C4-2B (cell line): Measurements from ENCODE around the gene CLCNKB.

ENCODE experiments used
- H3K27ac ChIP-seq: fragments of 450-650 bp; 2 replicates; pipeline ENCODE4 v1.5.1; 2017
- ZFX ChIP-seq: fragments of 450-650 bp; IDR thresholded peaks from 2 replicates; pipeline ENCODE4 v1.6.1; 2017
- TF ChIP-seq, protein P1 (sequence below): fragments of 450-650 bp; conservative IDR thresholded peaks from 2 replicates; pipeline ENCODE4 v1.5.1; 2017; ENCODE audit warnings: mild to moderate bottlenecking

CLCNKB gene

DNA sequence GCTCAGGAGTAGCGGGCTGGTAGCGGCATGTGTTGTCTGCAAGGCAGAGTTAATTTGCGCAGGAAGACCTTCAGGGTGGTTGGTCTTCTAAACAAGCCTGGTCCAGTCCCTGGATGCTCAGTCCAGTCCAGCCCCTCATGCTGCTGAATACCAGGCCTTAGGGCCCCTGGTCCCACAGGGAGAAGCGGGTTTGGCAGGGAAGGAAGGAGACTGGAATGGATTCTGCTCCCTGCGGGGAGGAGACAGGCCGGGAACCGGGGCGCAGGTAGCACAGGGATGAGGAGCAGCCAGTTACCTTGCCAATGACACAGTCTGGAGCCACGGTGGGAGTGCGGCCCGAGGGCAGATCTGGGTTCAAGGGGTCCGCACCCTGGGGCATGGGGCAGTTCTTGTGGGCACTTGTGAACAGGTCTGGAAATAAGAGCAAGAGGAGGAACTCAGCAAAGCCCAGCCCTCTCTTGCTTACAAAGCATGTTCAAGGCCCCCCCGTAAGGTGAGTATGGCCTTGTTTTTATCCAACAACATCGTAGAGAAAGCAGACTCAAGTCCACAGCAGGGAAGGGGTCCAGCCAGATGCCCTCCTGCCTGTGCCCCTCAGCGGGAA lies 19.7 kb downstream of the CLCNKB start:
- no peak overlapping the region for H3K27ac ChIP-seq
- TF ChIP-seq ZFX = no peak
- TF ChIP-seq, protein P1, sequence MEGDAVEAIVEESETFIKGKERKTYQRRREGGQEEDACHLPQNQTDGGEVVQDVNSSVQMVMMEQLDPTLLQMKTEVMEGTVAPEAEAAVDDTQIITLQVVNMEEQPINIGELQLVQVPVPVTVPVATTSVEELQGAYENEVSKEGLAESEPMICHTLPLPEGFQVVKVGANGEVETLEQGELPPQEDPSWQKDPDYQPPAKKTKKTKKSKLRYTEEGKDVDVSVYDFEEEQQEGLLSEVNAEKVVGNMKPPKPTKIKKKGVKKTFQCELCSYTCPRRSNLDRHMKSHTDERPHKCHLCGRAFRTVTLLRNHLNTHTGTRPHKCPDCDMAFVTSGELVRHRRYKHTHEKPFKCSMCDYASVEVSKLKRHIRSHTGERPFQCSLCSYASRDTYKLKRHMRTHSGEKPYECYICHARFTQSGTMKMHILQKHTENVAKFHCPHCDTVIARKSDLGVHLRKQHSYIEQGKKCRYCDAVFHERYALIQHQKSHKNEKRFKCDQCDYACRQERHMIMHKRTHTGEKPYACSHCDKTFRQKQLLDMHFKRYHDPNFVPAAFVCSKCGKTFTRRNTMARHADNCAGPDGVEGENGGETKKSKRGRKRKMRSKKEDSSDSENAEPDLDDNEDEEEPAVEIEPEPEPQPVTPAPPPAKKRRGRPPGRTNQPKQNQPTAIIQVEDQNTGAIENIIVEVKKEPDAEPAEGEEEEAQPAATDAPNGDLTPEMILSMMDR = no peak

DNA sequence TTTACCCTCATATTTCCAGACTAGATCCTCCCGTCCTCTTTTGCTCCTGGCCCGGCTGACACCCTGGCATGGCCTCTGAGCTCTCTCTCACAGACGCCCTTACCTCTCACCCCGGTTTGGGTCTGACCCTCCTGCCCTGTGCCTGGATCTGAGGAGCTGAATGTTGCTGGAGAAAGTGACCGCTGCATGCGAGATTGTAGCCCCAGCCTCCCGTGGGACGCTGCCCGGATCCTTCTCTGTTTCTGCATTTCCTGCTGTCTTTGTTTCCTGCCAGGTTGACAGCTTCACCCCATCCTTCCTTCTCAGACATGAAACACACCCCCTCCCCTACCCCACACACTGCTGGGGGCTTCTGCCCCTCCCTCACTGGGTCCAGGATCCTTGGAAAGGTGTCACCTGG lies 20.3 kb downstream of the CLCNKB start:
- peak overlapping the region; percentile 40; the same call in 1 of the 2 replicates for H3K27ac ChIP-seq
- TF ChIP-seq, protein P1 = no peak
- TF ChIP-seq ZFX = no peak

DNA sequence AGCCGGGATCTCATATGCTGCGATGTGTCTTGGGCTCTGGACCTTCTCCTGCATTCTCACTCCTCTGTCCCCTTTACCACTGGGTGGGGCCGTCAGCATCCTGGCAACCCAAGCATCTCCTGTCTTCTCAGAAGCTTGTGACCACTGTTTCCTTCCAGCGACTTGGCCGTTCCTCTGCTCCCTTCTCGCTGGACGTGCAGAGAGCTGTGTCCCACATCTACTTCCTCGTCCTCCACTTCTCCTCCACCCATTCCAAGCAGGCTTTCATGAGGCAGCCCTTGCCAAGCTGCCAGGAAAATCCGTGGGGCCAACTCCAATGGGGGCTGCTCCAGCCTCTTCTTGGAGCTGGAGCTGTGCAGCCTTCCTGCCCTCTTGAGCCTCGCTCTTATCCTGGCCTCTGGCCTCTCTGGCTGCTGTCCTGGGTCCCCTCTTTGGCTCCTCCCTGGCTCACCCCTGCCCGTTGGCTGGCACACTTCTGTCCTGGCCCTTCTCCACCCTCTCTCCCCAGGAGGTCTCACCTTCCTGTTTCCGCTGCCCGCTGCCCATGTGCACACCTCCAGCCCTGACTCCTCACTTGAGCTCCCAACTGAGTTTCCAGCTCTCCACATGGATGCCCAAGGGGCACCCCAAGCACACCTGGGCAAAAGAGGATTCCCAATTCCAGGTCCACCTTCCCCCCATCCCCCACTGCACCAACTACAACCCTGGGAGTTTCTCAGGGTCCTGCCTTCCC lies 21.1 kb downstream of the CLCNKB start:
- peak overlapping the region; percentile 40 for H3K27ac ChIP-seq
- TF ChIP-seq ZFX = no peak
- TF ChIP-seq, protein P1 = no peak

DNA sequence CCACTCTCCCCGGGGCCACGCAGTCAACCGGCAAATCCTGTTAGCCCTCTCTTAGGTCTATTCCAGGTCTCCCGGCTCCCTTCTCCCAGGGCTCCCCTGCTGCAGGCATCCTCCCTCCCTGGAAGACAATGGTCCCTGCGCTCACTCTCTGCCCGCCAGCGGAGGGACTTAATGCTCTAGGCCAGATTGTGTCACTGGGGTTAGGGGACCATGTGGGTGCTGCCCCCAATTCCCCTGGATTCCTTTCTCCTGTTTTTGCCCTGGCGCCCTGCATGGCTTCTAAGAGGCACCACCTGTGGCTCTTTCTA lies 21.6 kb downstream of the CLCNKB start:
- H3K27ac ChIP-seq = peak overlapping the region; percentile 40
- TF ChIP-seq, protein P1 = no peak
- no peak for TF ChIP-seq ZFX

DNA sequence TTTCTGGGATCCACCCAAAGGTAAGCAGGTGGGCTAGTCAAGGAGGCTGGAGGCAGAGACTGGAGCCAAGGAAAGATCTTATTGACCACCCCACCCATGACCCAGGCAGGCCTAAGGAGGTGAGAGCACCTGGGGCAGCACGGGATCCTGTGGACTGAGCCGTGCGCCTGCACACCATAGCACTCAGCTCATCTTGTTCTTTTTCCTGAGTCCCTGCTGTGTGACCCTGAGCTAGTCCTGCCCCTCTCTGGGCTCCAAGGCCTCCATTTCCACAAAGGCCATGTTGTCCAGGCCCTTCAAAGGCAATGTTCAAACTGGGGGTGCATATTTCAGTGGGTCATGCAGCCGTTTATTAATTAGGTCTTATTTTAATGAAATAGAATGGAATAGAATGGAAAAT lies 22.7 kb downstream of the CLCNKB start:
- no peak overlapping the region for H3K27ac ChIP-seq
- TF ChIP-seq, protein P1 = no peak
- TF ChIP-seq ZFX = no peak

DNA sequence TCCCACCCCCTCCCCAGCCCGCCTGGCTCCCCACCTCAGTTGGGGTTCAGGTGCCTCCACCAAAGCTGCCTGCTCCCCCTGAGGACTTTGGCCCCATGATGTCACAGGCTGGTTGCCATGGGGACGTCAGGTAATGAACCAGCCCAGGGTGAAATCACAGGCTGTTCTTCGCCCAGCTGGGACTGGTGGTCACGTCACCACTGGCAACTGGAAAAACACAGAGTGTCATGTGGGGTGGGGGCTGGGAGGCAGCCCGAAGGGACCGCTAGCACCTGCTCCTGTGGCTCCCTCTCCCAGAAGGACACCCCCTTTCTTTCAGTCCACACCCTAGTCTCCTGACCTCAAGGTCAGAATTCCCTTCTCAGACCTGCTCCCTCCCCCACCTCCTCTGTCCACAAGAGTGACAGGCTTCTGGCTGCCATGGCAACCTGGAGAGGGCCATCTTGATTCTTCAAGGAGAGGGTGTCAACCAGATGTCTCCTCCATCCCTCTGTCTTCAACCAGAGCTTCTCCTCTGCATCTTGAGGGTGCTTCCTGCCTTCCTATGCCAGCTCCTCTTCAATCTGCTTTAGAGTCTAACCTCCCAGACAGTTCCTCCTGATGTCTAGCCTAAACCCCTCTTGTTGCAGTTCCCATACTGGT lies 23.7 kb downstream of the CLCNKB start:
- H3K27ac ChIP-seq = no peak overlapping the region
- TF ChIP-seq, protein P1 = no peak
- no peak for TF ChIP-seq ZFX

DNA sequence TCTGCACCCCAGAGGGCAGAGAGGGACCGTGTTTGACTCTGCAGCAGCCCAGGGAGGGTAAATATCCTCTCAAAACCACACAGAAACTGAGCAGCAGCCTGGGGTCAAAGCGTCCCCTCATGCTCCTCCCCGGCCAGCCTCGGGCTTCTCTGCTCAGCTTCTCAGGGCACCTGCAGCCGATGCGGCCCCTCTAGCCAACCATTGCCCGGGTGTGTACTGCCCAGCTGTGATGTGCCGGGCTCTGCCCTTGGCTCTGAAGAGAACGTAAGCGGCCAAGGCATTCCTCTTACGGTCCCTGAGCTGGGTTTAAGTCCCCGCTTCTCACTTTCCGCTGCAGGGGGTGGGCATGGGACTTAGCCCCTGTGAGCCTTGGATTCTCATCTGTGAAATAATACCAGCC lies 24.4 kb downstream of the CLCNKB start:
- H3K27ac ChIP-seq = 0 out of 2 replicates have a peak overlapping the region, but pooled peaks have one; percentile 1
- TF ChIP-seq, protein P1 = no peak
- TF ChIP-seq ZFX = no peak
